ENCODE data around the gene PRTN3.

- TF ChIP-seq CTCF (IDR thresholded peaks at IDR 0.05) (no peak), POLR2A (IDR thresholded peaks at IDR 0.05) (no peak)
Measured at GRCh38 chr19:801861-802497, 38.8 kb upstream of the PRTN3 start.

All from adrenal gland (tissue), 5 donors.